K562 (cell line): ENCODE measurements around the gene LCNL1. TPM values are rescaled to one million over a fixed set of nuclear protein-coding genes. Genes with fewer than 3 reads are reported as not detected.
A peak's percentile ranks its signal among the peaks of the same experiment; 100 is the strongest.

Source experiments
- ATAC-seq: fragments of 200-7000 bp; cut with Tn5 transposase; 3 replicates; pipeline ENCODE4 v1.9.1; 2020; ENCODE audit warnings: moderate library complexity
- BruUV-seq: library from RNA; stranded (reverse); fragments of 400-500 nt; replicated peaks from 2 replicates; lab custom pipeline; 2021; lab: Mats Ljungman, UMichigan
- CTCF ChIA-PET: fragments of 300-600 bp; formaldehyde crosslinking; extraction: SDS; loops from one replicate; lab custom pipeline; 2021; ENCODE audit warnings: low intra/inter-chr PET ratio; lab: Yijun Ruan, JAX
- POLR2A ChIA-PET: fragments of 300-600, 350-650 bp; sonication (Branson Sonifier 250); formaldehyde crosslinking; extraction: SDS; loops from one replicate; lab custom pipeline; 2021; ENCODE audit warnings: antibody characterized with exemption, inconsistent platforms; lab: Yijun Ruan, JAX
- DNase-seq, 4 experiments: peaks; one replicate each; pipeline versions ENCODE4 v3.0.0 to v3.0.0-alpha.2; 2011 to 2018; ENCODE audit warnings: low spot score in 3 of 4, mixed read lengths in 3 of 4; ENCODE audit errors: extremely low read depth in 1 of 4
- FAIRE-seq: peaks from 2 replicates; lab custom pipeline; 2011; peaks lifted over from hg19 to GRCh38; lab: Jason Lieb, UNC
- H2AFZ ChIP-seq: 2 replicates; pipeline ENCODE4 v1.6.0; 2011; ENCODE audit warnings: low read depth, low read length, control low read depth, inconsistent platforms
- H3K27ac ChIP-seq: fragments of 200-600 bp; 3 replicates; pipeline ENCODE4 v1.8.0; 2011; ENCODE audit warnings: low read depth, mild to moderate bottlenecking, control low read depth, inconsistent platforms, low read length, moderate library complexity, mixed read lengths; ENCODE audit errors: extremely low read depth
- H3K27me3 ChIP-seq, 2 experiments: fragments of 300-600 bp in 1 of 2; 2 replicates in 1 of 2; 3 replicates in 1 of 2; pipeline versions ENCODE4 v1.6.0 to v1.8.0; 2011; ENCODE audit warnings: inconsistent platforms in 2 of 2, low read length in 2 of 2, mild to moderate bottlenecking in 1 of 2, mixed read lengths in 1 of 2, moderate library complexity in 1 of 2; ENCODE audit not compliant: control insufficient read depth in 2 of 2, insufficient read depth in 2 of 2
- H3K36me3 ChIP-seq: fragments of 300-600 bp; 3 replicates; pipeline ENCODE4 v1.8.0; 2011; ENCODE audit warnings: mild to moderate bottlenecking, low read length, inconsistent platforms; ENCODE audit not compliant: control insufficient read depth, insufficient read depth
- H3K4me1 ChIP-seq, 2 experiments: fragments of 200-600 bp in 1 of 2; replicated peaks in 1 of 2; 2 replicates in 1 of 2; 3 replicates in 1 of 2; pipeline versions ENCODE4 v1.5.1 to v1.8.0; 2011; ENCODE audit warnings: inconsistent platforms in 2 of 2, low read length in 2 of 2, mild to moderate bottlenecking in 1 of 2, mixed read lengths in 1 of 2, moderate library complexity in 1 of 2; ENCODE audit not compliant: control insufficient read depth in 2 of 2, insufficient read depth in 2 of 2
- H3K4me2 ChIP-seq: 2 replicates; pipeline ENCODE4 v1.6.1; 2011; ENCODE audit warnings: low read length, control low read depth, inconsistent platforms, mixed read lengths; ENCODE audit not compliant: insufficient read depth
- H3K4me3 ChIP-seq: fragments of 200-600 bp; sonication (generic), shearing (Covaris generic); 2 replicates; pipeline ENCODE4 v1.5.1; 2016; ENCODE audit warnings: control low read depth, inconsistent platforms
- H3K79me2 ChIP-seq: fragments of 200-600 bp; 3 replicates; pipeline ENCODE4 v1.8.0; 2011; ENCODE audit warnings: low read length, inconsistent platforms; ENCODE audit not compliant: control insufficient read depth, insufficient read depth
- H3K9ac ChIP-seq, 2 experiments: 2 replicates each; pipeline versions ENCODE4 v1.6.0 to v1.6.1; 2011; ENCODE audit warnings: low read depth in 2 of 2, low read length in 2 of 2, control low read depth in 1 of 2, inconsistent platforms in 1 of 2, mild to moderate bottlenecking in 1 of 2, mixed read lengths in 1 of 2; ENCODE audit not compliant: insufficient read depth in 1 of 2
- H3K9me1 ChIP-seq: one replicate; pipeline ENCODE4 v1.6.0; 2011; ENCODE audit warnings: inconsistent platforms, mild to moderate bottlenecking, low read length, moderate library complexity; ENCODE audit not compliant: control insufficient read depth, insufficient read depth
- H3K9me3 ChIP-seq: replicated peaks from 2 replicates; pipeline ENCODE4 v1.5.1; 2011; ENCODE audit warnings: low read depth, low read length, inconsistent platforms; ENCODE audit not compliant: control insufficient read depth, insufficient read depth
- H4K20me1 ChIP-seq: replicated peaks from 2 replicates; pipeline ENCODE4 v1.6.1; 2011; ENCODE audit warnings: low read length, inconsistent platforms, mixed read lengths; ENCODE audit not compliant: control insufficient read depth, insufficient read depth
- ATF1 ChIP-seq, 2 experiments: fragments of 450-650 bp in 1 of 2; IDR thresholded peaks; 2 replicates each; pipeline ENCODE4 v1.6.1; 2016; ENCODE audit warnings: missing compliant biosample characterization in 1 of 2, missing genetic modification characterization in 1 of 2
- C11orf30 ChIP-seq: fragments of 450-650 bp; IDR thresholded peaks from 2 replicates; pipeline ENCODE4 v1.6.1; 2016; ENCODE audit warnings: low read depth, mild to moderate bottlenecking
- CTCF ChIP-seq, 3 experiments: IDR thresholded peaks in 2 of 3; conservative IDR thresholded peaks in 1 of 3; 2 replicates each; pipeline ENCODE4 v1.5.1; 2011 to 2012; ENCODE audit warnings: low read length in 3 of 3, mild to moderate bottlenecking in 3 of 3, control low read depth in 2 of 3, improper control_type of control experiment in 1 of 3, inconsistent platforms in 1 of 3, low read depth in 1 of 3, mixed read lengths in 1 of 3, moderate library complexity in 1 of 3; ENCODE audit not compliant: insufficient read depth in 2 of 3
- MBD2 ChIP-seq: sonication (generic); IDR thresholded peaks from 2 replicates; pipeline ENCODE4 v1.6.1; 2016; ENCODE audit warnings: low read depth, borderline replicate concordance
- TCF7L2 ChIP-seq: fragments of 150-350 bp; IDR thresholded peaks from 2 replicates; pipeline ENCODE4 v1.6.1; 2016; ENCODE audit warnings: low read depth, mild to moderate bottlenecking, low read length, moderate library complexity
- TOE1 ChIP-seq, 2 experiments: fragments of 450-650 bp in 1 of 2; sonication (generic) in 1 of 2; formaldehyde crosslinking in 1 of 2; IDR thresholded peaks; 2 replicates each; pipeline versions ENCODE4 v1.7.1 to v1.8.0; 2016 to 2022; ENCODE audit warnings: borderline replicate concordance in 2 of 2, mild to moderate bottlenecking in 2 of 2, antibody characterized with exemption in 1 of 2, inconsistent platforms in 1 of 2, low read depth in 1 of 2, missing genetic modification reagents in 1 of 2, moderate library complexity in 1 of 2
- ZBTB17 ChIP-seq: fragments of 450-650 bp; formaldehyde crosslinking; IDR thresholded peaks from 2 replicates; pipeline ENCODE4 v1.4.0; 2020; ENCODE audit warnings: mild to moderate bottlenecking
- ZNF318 ChIP-seq, 2 experiments: fragments of 450-650 bp; IDR thresholded peaks; 2 replicates each; pipeline ENCODE4 v1.6.1; 2016; ENCODE audit warnings: mild to moderate bottlenecking in 2 of 2, borderline replicate concordance in 1 of 2, low read depth in 1 of 2, moderate library complexity in 1 of 2
- WGBS: fragments of 100-300 bp; shearing (Covaris generic); methylation state at CpG from one replicate; pipeline ENCODE4 v1.1.6; 2016; ENCODE audit warnings: low coverage, mixed read lengths; ENCODE audit not compliant: insufficient coverage; ENCODE audit errors: missing lambda C conversion rate; 5-methylcytosine and 5-hydroxymethylcytosine counted together
- in situ Hi-C: fragments of 300-500 bp; cut with MboI; formaldehyde crosslinking; loops from 4 replicates; pipeline ENCODE4 v1.15.0; 2018; ENCODE audit warnings: inconsistent platforms, mixed read lengths
- intact Hi-C: fragments of 100-400 bp; cut with micrococcal nuclease; formaldehyde crosslinking; loops from 2 replicates; pipeline ENCODE4 v1.14.2; 2022
- polyA plus RNA-seq, 8 experiments: library from polyadenylated mRNA; depleted of rRNA in 4 of 8; stranded (reverse) in 5 of 8; unstranded in 3 of 8; fragments of >200 nt; fragmentation: Nextera tagmentation in 2 of 8; fragmentation: Illumina TruSeq in 1 of 8; extraction: Ambion mirVana in 2 of 8; extraction: Trizol in 1 of 8; gene quantifications; 2 replicates each; pipeline versions ENCODE4 v1.2.1 to v1.2.3, GENCODE V29; 2011 to 2014; ENCODE audit warnings: inconsistent platforms in 1 of 8, missing spikeins in 1 of 8
- total RNA-seq, 7 experiments: library from RNA; depleted of rRNA in 6 of 7; stranded (reverse); fragments of >200 nt in 6 of 7; fragmentation: Illumina TruSeq in 2 of 7; extraction: Trizol in 2 of 7; gene quantifications; 2 replicates each; pipeline versions ENCODE4 v1.2.1 to v1.2.3, GENCODE V29; 2011 to 2021; ENCODE audit warnings: low replicate concordance in 1 of 7

The LCNL1 gene
- total and polyA plus RNA-seq, 9 of the 15 experiments (the other 6 are each of a cell fraction or from before 2014, with no cell fraction given) = 0.04 to 0.16 (median 0.04) TPM; not detected in 4

DNA sequence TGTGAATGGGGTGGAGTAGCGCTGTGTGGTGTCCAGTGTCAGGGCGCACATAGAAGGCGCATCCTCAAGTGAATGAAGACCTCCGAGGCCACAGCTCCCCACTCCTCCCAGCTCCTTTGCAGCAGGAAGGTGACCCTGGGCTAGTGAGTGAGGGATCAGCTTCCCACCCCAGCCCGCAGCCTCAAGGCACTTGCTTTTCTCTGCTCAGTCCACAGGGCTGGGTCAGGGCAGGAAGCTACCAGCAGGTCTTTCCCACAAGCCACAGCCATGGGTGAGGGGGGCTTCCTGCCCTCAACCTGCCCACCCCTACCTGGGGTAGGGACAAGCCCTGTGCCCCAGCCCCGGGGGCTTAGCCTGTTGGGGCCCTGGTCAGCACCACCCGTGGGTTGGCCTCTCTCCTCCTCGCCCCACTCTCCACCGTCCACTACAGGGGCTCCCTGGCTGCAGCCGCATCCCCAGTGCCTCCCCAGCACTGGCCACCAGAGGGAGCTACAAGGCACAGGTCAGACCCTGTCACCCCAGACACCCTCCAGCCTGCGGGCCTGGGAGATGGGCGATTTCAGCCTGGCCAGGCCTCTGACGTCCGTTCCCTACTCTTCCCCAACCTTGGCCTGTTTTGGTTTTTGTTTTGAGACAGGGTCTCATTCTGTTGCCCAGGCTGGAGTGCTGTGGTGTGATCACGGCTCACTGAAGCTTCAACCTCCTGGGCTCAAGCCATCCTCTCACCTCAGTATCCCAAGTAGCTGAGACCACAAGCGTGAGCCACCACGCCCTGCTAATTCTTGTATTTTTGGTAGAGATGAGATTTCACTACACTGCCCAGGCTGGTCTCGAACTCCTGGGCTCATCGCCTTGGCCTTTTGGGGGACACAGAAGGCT lies 46.5 kb downstream of the LCNL1 start:
- no peaks in the 10 kb centered on the region for H3K9me3 ChIP-seq
- H3K9ac ChIP-seq = peak overlapping the region in 1 of 2 experiments; percentile 92; a peak in 2 of 4 replicates
- H2AFZ ChIP-seq = 0 out of 2 replicates have a peak overlapping the region, but pooled peaks have one; percentile 93
- H3K27ac ChIP-seq = no peak overlapping the region
- ChIA-PET CTCF (interaction anchor here (0.9 to 3.0 kb wide), 5 partner anchors 15 to 245 kb away, joined by 3 to 17 read pairs (median 4); partner anchors contain the start of gene TMEM141), POLR2A (interaction anchor here (0.6 to 1.0 kb wide), 5 partner anchors 8 to 611 kb away, joined by 3 to 4 read pairs (median 3); no protein-coding TSS in a partner anchor)
- peak; percentile 78 to 89 (median 80) for DNase-seq
- H3K79me2 ChIP-seq = peaks cover 3% of the 10 kb centered on the region; the same call in 1 of the 3 replicates
- in situ Hi-C loops = no loop called here
- H3K9me1 ChIP-seq = no peaks in the 10 kb centered on the region
- H3K4me2 ChIP-seq = peak overlapping the region; percentile 86
- peak; percentile 89 for FAIRE-seq
- H3K4me3 ChIP-seq = peak overlapping the region; percentile 66
- H3K27me3 ChIP-seq = no peaks in the 10 kb centered on the region
- intact Hi-C loops = loop anchor here (1.0 to 2.0 kb wide), 2 partner anchors 84 to 242 kb away; partner anchors contain the start of genes C8G and FBXW5
- H4K20me1 ChIP-seq = no peaks in the 10 kb centered on the region
- WGBS = 17% methylated on average over 19 of the region's 19 CpGs
- H3K4me1 ChIP-seq = peaks cover 9 to 84% of the 10 kb centered on the region in 2 experiments; a peak in 4 of 5 replicates
- BruUV-seq = no TSS peak
- peak; percentile 93 for ATAC-seq
- no peaks in the 10 kb centered on the region for H3K36me3 ChIP-seq
- 0 out of 2 replicates have a peak, but pooled peaks have one; percentile 12 for TF ChIP-seq TOE1 (IDR thresholded peaks at IDR 0.05; ENCODE audit: borderline replicate concordance)
- no peak for TF ChIP-seq TOE1 (CRISPR knock-in tag; IDR thresholded peaks at IDR 0.05; ENCODE audit: borderline replicate concordance, low read depth)
- TF ChIP-seq C11orf30 = no peak
- no peak for TF ChIP-seq ATF1 (CRISPR knock-in tag; IDR thresholded peaks at IDR 0.05)
- TF ChIP-seq ATF1 (tag; IDR thresholded peaks at IDR 0.05) = peak; percentile 28; the same call in 1 of the 2 replicates
- TF ChIP-seq ZBTB17 = 0 out of 2 replicates have a peak, but pooled peaks have one; percentile 21
- TF ChIP-seq ZNF318 (IDR thresholded peaks at IDR 0.05; ENCODE audit: borderline replicate concordance in 1 of 2, low read depth in 1 of 2) = no peak
- 0 out of 2 replicates have a peak, but pooled peaks have one; percentile 25 for TF ChIP-seq MBD2
- no peak for TF ChIP-seq TCF7L2
- peak; percentile 89 to 92 (median 90) for TF ChIP-seq CTCF (IDR thresholded peaks at IDR 0.05 in 2 of 3, conservative IDR thresholded peaks at IDR 0.05 in 1 of 3; ENCODE audit: insufficient read depth in 2 of 3, low read depth in 1 of 3, low read length in 3 of 3)
